ENCODE measurements around the gene MACF1. TPM values are rescaled to one million over a fixed set of nuclear protein-coding genes. Genes with fewer than 3 reads are reported as not detected.

Gene MACF1
- total and polyA plus RNA-seq, 2 of the 13 experiments (the other 11 are each of a cell fraction or from before 2014, with no cell fraction given) = 36.7 to 65.4 TPM

GRCh38 chr1:39466413-39467107 is 262.1 kb downstream of the MACF1 start:
- DNase-seq (ENCODE audit: low spot score) = no peak
- H3K36me3 ChIP-seq (replicated peaks in 1 of 2; ENCODE audit: control insufficient read depth in 1 of 2, insufficient read depth in 2 of 2, low read length in 2 of 2) = peaks cover 30 to 81% of the 10 kb centered on the region in 2 experiments
- CTCF ChIA-PET (ENCODE audit: low intra/inter-chr PET ratio, low total read pairs) = no interaction called here
- H4K20me1 ChIP-seq (ENCODE audit: insufficient read depth, low read length) = no peaks in the 10 kb centered on the region
- ATAC-seq = no peak
- no TSS peak for BruUV-seq (replicated peaks)
- no peak overlapping the region for H3K9ac ChIP-seq (ENCODE audit: insufficient read depth, low read depth, low read length)
- POLR2A ChIA-PET = no interaction called here
- H3K4me2 ChIP-seq (ENCODE audit: low read depth, low read length) = no peak overlapping the region
- H3K79me2 ChIP-seq (ENCODE audit: insufficient read depth, low read length) = no peaks in the 10 kb centered on the region
- FAIRE-seq = no peak
- intact Hi-C loops (cut with micrococcal nuclease; ENCODE audit: unreplicated experiment) = loop anchor here (10.0 kb wide), 1 partner anchor 68 kb away; no protein-coding TSS in a partner anchor
- no peaks in the 10 kb centered on the region for H3K4me1 ChIP-seq (ENCODE audit: insufficient read depth, low read length)
- no peak overlapping the region for H3K4me3 ChIP-seq (replicated peaks in 1 of 3; ENCODE audit: insufficient read depth in 1 of 3, low read depth in 2 of 3, low read length in 3 of 3)
- no peaks in the 10 kb centered on the region for H3K27me3 ChIP-seq (ENCODE audit: control insufficient read depth in 1 of 2, insufficient read depth in 2 of 2, low read length in 2 of 2)
- WGBS (ENCODE audit: low lambda C conversion rate) = 100% methylated on average over 3 of the region's 3 CpGs
- in situ Hi-C loops (cut with HindIII; ENCODE audit: extremely low pct_ligation_motif_present, low pct_unique_long_range_greater_than_20kb) = no loop called here
- no peak overlapping the region for H2AFZ ChIP-seq (ENCODE audit: low read length)
- H3K9me3 ChIP-seq (ENCODE audit: low read length) = no peaks in the 10 kb centered on the region
- no peak overlapping the region for H3K27ac ChIP-seq (ENCODE audit: extremely low read length, insufficient read depth, low read length)
- TF ChIP-seq SIX4 (CRISPR knock-in tag; IDR thresholded peaks at IDR 0.05) (no peak), ZNF121 (CRISPR knock-in tag; IDR thresholded peaks at IDR 0.05) (no peak), TCF12 (IDR thresholded peaks at IDR 0.05) (no peak), TCF12 (CRISPR knock-in tag; IDR thresholded peaks at IDR 0.05) (no peak), ZNF672 (CRISPR knock-in tag; IDR thresholded peaks at IDR 0.05) (no peak), ZBTB37 (CRISPR knock-in tag; IDR thresholded peaks at IDR 0.05) (no peak), ZSCAN12 (CRISPR knock-in tag; IDR thresholded peaks at IDR 0.05) (no peak), ZBTB1 (CRISPR knock-in tag; IDR thresholded peaks at IDR 0.05; ENCODE audit: borderline replicate concordance) (no peak), TBX3 (IDR thresholded peaks at IDR 0.05; ENCODE audit: borderline replicate concordance) (no peak), ZNF770 (CRISPR knock-in tag; IDR thresholded peaks at IDR 0.05) (no peak), ZNF549 (CRISPR knock-in tag; IDR thresholded peaks at IDR 0.05) (no peak)
- TF ChIP-seq, protein P1, sequence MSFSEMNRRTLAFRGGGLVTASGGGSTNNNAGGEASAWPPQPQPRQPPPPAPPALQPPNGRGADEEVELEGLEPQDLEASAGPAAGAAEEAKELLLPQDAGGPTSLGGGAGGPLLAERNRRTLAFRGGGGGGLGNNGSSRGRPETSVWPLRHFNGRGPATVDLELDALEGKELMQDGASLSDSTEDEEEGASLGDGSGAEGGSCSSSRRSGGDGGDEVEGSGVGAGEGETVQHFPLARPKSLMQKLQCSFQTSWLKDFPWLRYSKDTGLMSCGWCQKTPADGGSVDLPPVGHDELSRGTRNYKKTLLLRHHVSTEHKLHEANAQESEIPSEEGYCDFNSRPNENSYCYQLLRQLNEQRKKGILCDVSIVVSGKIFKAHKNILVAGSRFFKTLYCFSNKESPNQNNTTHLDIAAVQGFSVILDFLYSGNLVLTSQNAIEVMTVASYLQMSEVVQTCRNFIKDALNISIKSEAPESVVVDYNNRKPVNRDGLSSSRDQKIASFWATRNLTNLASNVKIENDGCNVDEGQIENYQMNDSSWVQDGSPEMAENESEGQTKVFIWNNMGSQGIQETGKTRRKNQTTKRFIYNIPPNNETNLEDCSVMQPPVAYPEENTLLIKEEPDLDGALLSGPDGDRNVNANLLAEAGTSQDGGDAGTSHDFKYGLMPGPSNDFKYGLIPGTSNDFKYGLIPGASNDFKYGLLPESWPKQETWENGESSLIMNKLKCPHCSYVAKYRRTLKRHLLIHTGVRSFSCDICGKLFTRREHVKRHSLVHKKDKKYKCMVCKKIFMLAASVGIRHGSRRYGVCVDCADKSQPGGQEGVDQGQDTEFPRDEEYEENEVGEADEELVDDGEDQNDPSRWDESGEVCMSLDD (CRISPR knock-in tag; IDR thresholded peaks at IDR 0.05; ENCODE audit: borderline replicate concordance) = no peak
- TF ChIP-seq, protein P2, sequence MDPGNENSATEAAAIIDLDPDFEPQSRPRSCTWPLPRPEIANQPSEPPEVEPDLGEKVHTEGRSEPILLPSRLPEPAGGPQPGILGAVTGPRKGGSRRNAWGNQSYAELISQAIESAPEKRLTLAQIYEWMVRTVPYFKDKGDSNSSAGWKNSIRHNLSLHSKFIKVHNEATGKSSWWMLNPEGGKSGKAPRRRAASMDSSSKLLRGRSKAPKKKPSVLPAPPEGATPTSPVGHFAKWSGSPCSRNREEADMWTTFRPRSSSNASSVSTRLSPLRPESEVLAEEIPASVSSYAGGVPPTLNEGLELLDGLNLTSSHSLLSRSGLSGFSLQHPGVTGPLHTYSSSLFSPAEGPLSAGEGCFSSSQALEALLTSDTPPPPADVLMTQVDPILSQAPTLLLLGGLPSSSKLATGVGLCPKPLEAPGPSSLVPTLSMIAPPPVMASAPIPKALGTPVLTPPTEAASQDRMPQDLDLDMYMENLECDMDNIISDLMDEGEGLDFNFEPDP (CRISPR knock-in tag; conservative IDR thresholded peaks at IDR 0.05) = no peak
- TF ChIP-seq, protein P3, sequence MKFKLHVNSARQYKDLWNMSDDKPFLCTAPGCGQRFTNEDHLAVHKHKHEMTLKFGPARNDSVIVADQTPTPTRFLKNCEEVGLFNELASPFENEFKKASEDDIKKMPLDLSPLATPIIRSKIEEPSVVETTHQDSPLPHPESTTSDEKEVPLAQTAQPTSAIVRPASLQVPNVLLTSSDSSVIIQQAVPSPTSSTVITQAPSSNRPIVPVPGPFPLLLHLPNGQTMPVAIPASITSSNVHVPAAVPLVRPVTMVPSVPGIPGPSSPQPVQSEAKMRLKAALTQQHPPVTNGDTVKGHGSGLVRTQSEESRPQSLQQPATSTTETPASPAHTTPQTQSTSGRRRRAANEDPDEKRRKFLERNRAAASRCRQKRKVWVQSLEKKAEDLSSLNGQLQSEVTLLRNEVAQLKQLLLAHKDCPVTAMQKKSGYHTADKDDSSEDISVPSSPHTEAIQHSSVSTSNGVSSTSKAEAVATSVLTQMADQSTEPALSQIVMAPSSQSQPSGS (CRISPR knock-in tag; IDR thresholded peaks at IDR 0.05) = no peak

All from HepG2 (cell line).